Activated T-helper 1 cell treated with Interleukin-2 at 50 U/mL for 16 hours (primary cell): ENCODE measurements around the gene HIP1.
"Not testable (repeated sequence)": the region's sequence is repeated elsewhere in the genome, so short reads cannot be mapped to it uniquely, and the experiment has no call there.

Experiments
- DNase-seq: peaks from one replicate; pipeline ENCODE4 v3.0.0-alpha.2; 2020; ENCODE audit warnings: low read depth

Gene HIP1

DNA sequence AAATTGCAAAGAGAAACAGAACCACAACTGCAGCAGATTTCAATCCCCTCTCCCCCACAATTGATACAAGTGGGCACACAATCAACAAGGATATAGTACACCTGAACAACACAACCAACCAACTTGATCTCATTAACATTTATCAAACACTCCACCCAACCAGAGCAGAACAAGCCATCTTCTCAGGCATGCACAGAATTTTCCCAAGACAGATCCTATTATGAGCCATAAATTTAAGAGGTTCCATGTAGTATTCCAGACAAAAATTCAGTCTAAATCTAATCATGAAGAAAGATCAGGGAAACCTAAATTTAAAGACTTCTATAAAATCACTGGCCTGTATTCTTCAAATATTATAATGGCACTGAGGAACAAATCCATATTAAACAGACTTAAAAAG, 217.0 kb downstream of the HIP1 start:
- not testable (repeated sequence) for DNase-seq

DNA sequence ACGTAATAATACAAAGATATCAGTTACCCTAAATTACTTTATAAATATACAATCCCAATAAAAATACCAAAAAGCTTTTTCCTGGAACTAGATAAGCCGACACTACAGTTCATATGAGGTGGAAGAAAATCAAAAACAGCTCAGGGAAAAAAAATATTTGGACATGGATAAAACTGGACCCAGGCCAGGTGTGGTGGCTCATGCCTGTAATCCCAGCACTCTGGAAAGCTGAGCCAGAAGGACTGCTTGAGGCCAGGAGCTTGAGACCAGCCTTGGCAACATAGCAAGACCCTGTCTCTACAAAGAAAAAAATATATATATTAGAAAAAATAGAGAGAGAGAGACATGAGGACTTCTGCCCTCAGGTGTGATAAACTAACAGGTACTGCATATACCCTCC, 219.9 kb downstream of the HIP1 start:
- not testable (repeated sequence) for DNase-seq

DNA sequence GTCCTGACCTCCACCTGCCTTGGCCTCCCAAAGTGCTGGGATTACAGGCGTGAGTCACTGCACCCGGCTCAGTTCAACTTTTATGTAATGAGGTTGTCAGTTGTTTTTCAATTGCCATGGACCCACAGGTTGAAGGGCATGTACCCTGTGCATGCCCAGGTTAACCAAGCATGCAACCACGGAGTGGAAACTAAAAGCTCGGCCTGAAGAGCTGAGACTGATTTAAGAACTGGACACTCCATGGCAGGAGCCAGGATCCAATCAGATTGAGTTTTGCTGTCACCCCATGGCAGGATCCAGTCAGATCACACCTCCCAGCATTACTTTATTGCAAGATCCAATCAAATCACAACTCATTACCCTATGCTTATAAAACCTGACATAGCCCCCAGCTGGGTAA, 229.7 kb downstream of the HIP1 start:
- not testable (repeated sequence) for DNase-seq

DNA sequence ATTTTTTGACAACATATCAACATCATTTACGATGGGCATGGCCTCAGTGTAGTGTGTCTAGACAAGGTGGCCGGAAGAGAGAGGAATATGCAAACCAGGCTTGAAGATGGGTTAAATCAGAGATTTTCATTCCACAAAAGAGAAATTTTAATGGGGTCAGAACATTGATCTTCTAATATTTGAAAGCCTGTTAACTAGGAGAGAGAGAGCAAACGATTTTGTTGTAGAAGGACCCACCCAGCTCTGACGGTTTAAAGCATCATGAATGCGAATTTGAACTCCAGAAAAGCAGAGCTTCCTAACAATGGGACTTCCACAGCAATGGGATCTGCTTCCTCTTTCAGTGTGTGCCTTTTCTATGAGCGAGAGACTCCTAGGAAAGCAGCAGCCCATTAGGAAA, 246.7 kb downstream of the HIP1 start, which contains the start of gene SPDYE5:
Gene SPDYE5, plus strand, starts transcription at position 301 of the 400 bp plus-strand sequence. CDS start 1,728 bp downstream, outside the sequence.
- DNase-seq = not testable (repeated sequence)

DNA sequence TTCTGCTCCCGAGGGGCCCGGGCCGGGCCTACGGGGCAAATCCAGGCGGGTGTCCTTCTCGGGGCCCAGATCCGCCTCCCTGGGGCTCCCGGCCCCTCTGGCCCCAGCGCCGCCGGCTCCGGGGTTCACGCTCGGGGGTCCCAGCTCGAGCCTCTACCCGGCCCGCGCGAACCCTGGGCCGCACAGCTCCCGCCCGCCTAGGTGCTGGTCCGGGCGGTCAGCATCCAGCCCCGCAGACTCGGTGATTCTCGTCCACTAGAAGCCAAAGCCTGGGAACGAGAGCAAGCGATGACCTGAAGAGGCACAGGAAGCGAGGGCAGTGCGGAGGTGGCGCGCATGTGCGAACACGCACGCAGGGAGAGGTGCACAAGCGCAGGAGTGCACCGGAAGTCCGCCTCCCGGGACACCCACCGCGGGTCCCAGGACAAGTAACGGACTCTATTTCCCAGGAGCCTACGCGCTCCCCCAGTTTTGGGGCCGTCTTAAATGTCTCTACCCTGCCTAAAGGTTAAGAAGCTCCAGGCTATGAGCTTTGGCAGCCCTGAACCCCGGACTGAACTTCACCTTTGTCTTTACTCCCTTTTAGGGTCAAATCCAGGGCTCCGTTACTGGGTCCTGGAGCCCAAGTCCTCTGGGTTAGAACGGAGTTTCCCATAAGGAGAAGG, 252.6 kb downstream of the HIP1 start, which contains the start of gene POM121C:
Gene POM121C, minus strand, starts transcription at position 321 of the 665 bp plus-strand sequence. CDS start 44,803 bp downstream, outside the sequence.
- peak; percentile 78 for DNase-seq

DNA sequence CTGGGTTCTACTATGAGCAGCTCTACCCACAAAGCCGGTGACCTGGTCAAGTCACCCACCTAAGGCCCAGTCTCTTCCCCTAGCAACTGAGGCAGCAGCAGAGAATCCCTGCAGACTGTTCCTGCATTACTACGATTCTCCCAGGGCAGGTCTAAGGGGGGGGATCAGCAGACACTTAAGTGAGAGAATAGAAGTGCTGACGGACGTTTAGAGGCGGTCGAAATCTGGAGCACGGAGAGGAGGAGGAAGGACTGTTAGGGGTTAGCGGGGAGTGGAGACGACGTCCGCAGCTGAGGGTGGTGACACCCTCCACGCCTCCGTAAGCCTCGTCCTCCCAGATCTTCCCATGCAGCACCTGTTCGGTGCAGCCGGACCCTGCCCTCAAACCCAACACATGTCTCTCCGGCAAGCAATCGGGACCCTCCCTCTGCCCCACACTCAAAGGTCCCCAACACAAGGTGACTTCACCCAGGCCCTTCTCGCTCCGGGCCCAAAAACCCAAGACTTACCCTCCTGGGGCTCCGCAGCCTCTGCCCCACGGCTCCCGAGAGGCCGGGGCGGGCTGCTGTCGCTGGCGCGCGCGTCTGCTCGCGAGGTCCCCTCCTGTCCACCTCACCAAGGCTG, 253.3 kb downstream of the HIP1 start:
- DNase-seq = not testable (repeated sequence)
